Activated naive CD4-positive, alpha-beta T cell treated with anti-CD3 and anti-CD28 coated beads, Interleukin-2, amount 50 U/mL, for 24 hours (primary cell): Measurements from ENCODE around the gene SLC1A2.

Experiments
- H3K27ac Mint-ChIP-seq: one replicate; pipeline ENCODE4 v1.8.0; 2021; ENCODE audit warnings: mild to moderate bottlenecking, mixed read lengths
- H3K27me3 Mint-ChIP-seq: one replicate; pipeline ENCODE4 v1.8.0; 2021; ENCODE audit warnings: mixed read lengths
- H3K36me3 Mint-ChIP-seq: one replicate; pipeline ENCODE4 v1.8.0; 2021; ENCODE audit warnings: mixed read lengths
- H3K4me1 Mint-ChIP-seq: one replicate; pipeline ENCODE4 v1.8.0; 2021; ENCODE audit warnings: mixed read lengths
- H3K4me3 Mint-ChIP-seq: one replicate; pipeline ENCODE4 v1.8.0; 2021; ENCODE audit warnings: mild to moderate bottlenecking, mixed read lengths
- H3K9me3 Mint-ChIP-seq: one replicate; pipeline ENCODE4 v1.8.0; 2021; ENCODE audit warnings: mixed read lengths

Gene SLC1A2

GRCh38 chr11:35419184-35419829, at the start of gene SLC1A2:
Gene SLC1A2 (minus strand): TSS chr11:35419558. CDS start chr11:35418966, 592 bp downstream.
- peak within 1 kb of the TSS; percentile 62 for H3K27ac Mint-ChIP-seq
- no peaks in the 10 kb centered on the region for H3K36me3 Mint-ChIP-seq
- no peaks in the 10 kb centered on the region for H3K9me3 Mint-ChIP-seq
- peaks cover 16% of the 10 kb centered on the region for H3K4me1 Mint-ChIP-seq
- peaks cover 59% of the 10 kb centered on the region for H3K27me3 Mint-ChIP-seq
- H3K4me3 Mint-ChIP-seq, result peak within 1 kb of the TSS; percentile 81

DNA sequence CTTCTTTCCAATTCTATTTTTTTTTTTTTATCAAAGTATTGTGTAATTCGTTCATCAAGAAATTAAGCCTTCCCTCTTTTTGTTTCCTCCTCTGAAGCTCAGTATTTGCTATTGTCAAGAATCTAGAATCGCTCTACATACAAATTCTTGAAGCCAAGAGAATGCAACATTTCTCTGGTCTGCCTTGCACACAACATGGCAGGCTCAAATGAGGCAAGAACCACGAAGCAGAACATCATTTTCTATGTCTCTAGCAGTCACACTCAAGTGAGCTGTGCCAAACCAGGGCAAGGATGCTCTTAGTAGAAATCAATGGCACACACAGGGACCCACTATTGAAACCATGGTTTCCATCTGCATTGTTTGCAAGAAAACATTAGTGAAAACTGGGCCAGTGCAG, 46.7 kb upstream of the SLC1A2 start:
- Mint-ChIP-seq H3K27ac (no peak overlapping the region), H3K4me3 (no peak overlapping the region), H3K36me3 (no peaks in the 10 kb centered on the region), H3K9me3 (no peaks in the 10 kb centered on the region), H3K4me1 (no peaks in the 10 kb centered on the region), H3K27me3 (peaks cover 13% of the 10 kb centered on the region)

DNA sequence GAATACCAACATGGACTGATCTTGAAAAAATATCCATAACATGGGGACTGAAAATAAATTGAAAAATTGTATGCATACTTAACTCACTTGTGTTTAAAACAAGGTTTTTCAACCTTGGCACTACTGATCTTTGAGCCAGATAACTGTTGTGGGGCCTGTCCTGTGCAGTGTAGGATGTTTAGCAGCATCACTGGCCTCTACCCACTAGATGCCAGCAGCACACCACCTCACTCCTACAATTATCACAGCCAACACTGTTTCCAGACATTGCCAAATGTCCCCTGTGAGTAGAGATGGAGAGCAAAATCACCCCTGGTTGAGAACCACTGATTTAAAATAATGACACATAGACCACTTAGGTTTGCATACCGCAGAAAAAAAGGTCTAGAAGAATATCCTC, 45.0 kb upstream of the SLC1A2 start:
- no peak overlapping the region for H3K4me3 Mint-ChIP-seq
- H3K27ac Mint-ChIP-seq, result no peak overlapping the region
- H3K9me3 Mint-ChIP-seq, result no peaks in the 10 kb centered on the region
- no peaks in the 10 kb centered on the region for H3K4me1 Mint-ChIP-seq
- no peaks in the 10 kb centered on the region for H3K36me3 Mint-ChIP-seq
- H3K27me3 Mint-ChIP-seq, result peaks cover 13% of the 10 kb centered on the region

DNA sequence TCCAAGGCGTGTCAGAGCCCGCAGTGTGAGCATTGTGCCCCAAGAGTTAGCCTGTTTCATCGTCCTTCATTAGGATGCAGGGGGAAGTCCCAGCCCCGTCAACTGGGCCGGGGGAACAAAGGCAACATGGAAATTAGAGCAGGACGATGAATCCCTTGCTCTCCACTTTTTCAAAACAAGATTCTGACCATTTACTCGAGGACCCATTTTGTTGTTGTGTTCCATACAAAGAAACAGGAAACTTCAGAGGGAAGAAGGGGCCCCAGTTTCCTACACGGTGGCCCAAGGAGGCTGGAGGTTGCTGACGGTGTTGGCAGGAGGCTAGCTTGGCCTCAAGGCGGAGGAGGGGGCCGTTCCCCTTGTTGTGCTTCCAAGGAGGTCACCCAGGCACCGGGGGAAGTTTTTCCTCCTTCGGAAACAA, 44.0 kb upstream of the SLC1A2 start:
- Mint-ChIP-seq H3K9me3 (no peaks in the 10 kb centered on the region), H3K36me3 (no peaks in the 10 kb centered on the region), H3K4me1 (no peaks in the 10 kb centered on the region), H3K4me3 (no peak overlapping the region), H3K27me3 (peaks cover 15% of the 10 kb centered on the region), H3K27ac (no peak overlapping the region)

DNA sequence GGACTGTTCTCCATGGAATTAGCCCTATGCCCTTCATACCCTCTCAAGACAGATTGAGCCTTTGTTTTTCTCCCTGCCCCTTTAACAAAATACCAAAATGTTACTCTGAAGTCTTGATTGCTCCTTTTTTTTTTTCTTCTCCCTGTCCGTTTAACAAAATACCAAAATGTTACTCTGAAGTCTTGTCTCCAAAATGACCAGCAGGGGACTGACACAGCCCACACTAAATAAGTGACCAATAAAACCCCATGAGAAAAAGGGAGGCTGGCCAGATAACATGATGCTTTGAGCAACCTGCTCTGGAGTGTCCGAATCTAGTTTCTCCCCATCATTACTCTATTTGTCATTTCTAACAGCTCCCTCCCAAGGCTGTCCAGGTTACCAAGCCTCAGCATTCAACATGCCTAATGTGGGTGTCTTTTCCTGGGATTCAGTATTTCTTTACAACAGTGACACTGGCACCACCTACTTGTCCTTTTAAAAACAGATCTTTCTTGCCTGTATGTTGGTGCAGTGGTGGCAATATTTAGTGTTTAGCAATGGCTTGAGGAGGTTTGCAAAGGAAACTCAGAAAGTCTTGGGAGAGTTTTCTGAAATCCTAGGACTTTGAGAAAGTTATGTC, 42.7 kb upstream of the SLC1A2 start:
- Mint-ChIP-seq H3K4me1 (no peaks in the 10 kb centered on the region), H3K9me3 (no peaks in the 10 kb centered on the region), H3K36me3 (no peaks in the 10 kb centered on the region), H3K27me3 (peaks cover 15% of the 10 kb centered on the region), H3K4me3 (no peak overlapping the region), H3K27ac (no peak overlapping the region)

- Mint-ChIP-seq H3K4me3 (no peak overlapping the region), H3K27ac (no peak overlapping the region), H3K9me3 (no peaks in the 10 kb centered on the region), H3K4me1 (no peaks in the 10 kb centered on the region), H3K27me3 (peaks cover 13% of the 10 kb centered on the region), H3K36me3 (no peaks in the 10 kb centered on the region)
Measured at GRCh38 chr11:35459489-35459888, 40.1 kb upstream of the SLC1A2 start.

DNA sequence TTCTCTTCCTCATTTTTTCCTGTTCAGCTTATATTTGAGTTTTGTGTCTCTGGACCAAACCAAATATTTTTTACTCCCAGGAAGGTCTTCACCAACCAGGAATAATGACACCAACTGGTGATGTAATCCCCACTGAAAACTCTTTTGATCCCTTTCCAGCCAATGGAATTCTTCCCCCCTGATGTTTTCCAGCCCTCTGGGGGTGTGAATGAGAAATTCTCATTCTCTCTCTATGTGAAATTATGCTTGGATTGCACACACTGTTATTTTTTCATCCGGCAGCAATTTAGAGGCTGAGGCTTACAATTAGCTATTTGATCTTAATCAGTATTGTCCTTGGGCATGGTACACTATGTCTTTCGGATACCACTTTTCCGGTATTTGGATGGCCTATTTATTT, 39.5 kb upstream of the SLC1A2 start:
- H3K27ac Mint-ChIP-seq, result no peak overlapping the region
- H3K27me3 Mint-ChIP-seq, result peaks cover 13% of the 10 kb centered on the region
- H3K36me3 Mint-ChIP-seq, result no peaks in the 10 kb centered on the region

DNA sequence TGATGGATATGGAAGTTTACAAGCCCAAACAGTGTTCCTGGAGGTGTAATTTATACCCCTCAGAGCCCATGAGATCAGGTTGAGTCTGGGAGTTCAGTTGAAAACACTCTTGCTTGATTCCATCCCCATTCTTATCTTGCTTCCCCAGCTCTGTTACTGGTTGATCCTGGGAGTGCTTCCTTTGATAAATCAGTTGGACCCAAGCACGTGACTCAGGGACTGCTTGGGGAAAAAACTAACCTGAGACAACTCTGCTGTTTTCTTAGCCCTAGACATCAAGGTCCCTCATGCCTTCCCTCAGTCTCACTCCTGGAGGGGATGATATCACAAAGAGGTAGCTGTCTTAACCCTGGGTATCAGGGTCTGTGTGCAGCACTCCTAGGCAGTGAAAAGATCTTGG, 35.0 kb upstream of the SLC1A2 start:
- Mint-ChIP-seq H3K4me3 (no peak overlapping the region), H3K4me1 (no peaks in the 10 kb centered on the region)

More for the DNA sequence above, 39.5 kb upstream of the SLC1A2 start:
- H3K9me3 Mint-ChIP-seq, result no peaks in the 10 kb centered on the region
- H3K4me1 Mint-ChIP-seq, result no peaks in the 10 kb centered on the region
- H3K4me3 Mint-ChIP-seq, result no peak overlapping the region

DNA sequence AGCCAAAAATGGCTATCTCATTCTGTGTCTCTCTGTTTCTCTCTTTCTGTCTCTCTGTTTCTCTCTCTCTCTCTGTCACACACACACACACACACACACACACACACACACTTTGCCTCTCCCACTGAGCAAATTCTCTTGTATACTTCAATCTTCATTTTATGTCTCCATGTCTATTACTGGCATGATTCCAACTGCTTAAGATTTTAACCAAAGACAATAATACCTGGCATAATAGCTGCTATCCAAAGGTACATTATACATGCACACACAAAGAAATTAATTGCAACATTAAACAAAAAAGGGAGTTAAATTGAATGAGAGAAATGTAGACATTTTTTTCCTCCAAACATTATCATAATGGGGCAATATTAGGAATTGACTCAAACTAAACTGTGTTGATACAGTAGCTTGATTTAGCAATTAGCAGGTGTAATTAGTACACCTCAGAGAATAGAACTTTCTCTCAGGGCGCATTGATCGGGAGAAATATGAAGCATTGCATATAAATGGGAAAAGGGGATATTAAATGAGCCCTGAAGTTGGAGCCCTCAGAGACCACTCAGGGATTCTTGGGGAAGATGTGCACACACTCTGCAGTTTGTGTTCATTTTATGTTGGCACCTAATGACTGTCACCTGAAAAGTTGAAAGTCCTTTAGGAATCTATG, 17.4 kb upstream of the SLC1A2 start:
- no peak overlapping the region for H3K4me3 Mint-ChIP-seq
- no peaks in the 10 kb centered on the region for H3K9me3 Mint-ChIP-seq
- no peaks in the 10 kb centered on the region for H3K4me1 Mint-ChIP-seq
- H3K36me3 Mint-ChIP-seq, result no peaks in the 10 kb centered on the region
- H3K27me3 Mint-ChIP-seq, result peaks cover 21% of the 10 kb centered on the region
- H3K27ac Mint-ChIP-seq, result no peak overlapping the region

More for the DNA sequence above, 35.0 kb upstream of the SLC1A2 start:
- peaks cover 18% of the 10 kb centered on the region for H3K27me3 Mint-ChIP-seq
- peaks cover 3% of the 10 kb centered on the region for H3K36me3 Mint-ChIP-seq
- H3K9me3 Mint-ChIP-seq, result no peaks in the 10 kb centered on the region
- no peak overlapping the region for H3K27ac Mint-ChIP-seq

DNA sequence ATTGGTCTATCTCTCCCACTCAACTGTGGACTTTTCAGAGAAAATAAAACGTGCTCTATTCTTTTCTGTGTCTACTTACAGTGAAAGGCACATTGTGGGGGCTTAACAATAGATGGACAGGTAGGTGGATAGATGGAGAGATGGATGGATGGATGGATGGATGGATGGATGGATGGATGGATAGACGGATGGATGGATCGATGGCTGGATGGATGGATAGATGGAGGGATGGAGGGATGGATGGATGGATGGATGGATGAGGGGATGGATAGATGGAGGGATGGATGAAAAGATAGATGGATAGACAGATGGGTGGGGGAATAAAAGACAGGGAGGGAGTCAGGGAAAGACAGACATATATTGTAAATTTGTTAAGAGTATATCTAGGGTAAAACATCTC, 14.2 kb upstream of the SLC1A2 start:
- H3K27me3 Mint-ChIP-seq, result peaks cover 15% of the 10 kb centered on the region
- H3K27ac Mint-ChIP-seq, result no peak overlapping the region
- no peaks in the 10 kb centered on the region for H3K9me3 Mint-ChIP-seq
- no peaks in the 10 kb centered on the region for H3K4me1 Mint-ChIP-seq
- no peaks in the 10 kb centered on the region for H3K36me3 Mint-ChIP-seq
- H3K4me3 Mint-ChIP-seq, result no peak overlapping the region

- Mint-ChIP-seq H3K27me3 (peaks cover 15% of the 10 kb centered on the region), H3K4me1 (no peaks in the 10 kb centered on the region), H3K4me3 (no peak overlapping the region)
Measured at GRCh38 chr11:35432464-35432863, 13.1 kb upstream of the SLC1A2 start.

GRCh38 chr11:35427071-35427470, 7.7 kb upstream of the SLC1A2 start:
- H3K27ac Mint-ChIP-seq, result no peak overlapping the region
- no peak overlapping the region for H3K4me3 Mint-ChIP-seq
- H3K27me3 Mint-ChIP-seq, result peaks cover 35% of the 10 kb centered on the region

More at GRCh38 chr11:35432464-35432863, 13.1 kb upstream of the SLC1A2 start:
- Mint-ChIP-seq H3K36me3 (no peaks in the 10 kb centered on the region), H3K9me3 (no peaks in the 10 kb centered on the region), H3K27ac (no peak overlapping the region)

GRCh38 chr11:35426351-35426750, 7.0 kb upstream of the SLC1A2 start:
- H3K27me3 Mint-ChIP-seq, result peaks cover 41% of the 10 kb centered on the region
- no peaks in the 10 kb centered on the region for H3K9me3 Mint-ChIP-seq
- no peaks in the 10 kb centered on the region for H3K4me1 Mint-ChIP-seq
- H3K36me3 Mint-ChIP-seq, result no peaks in the 10 kb centered on the region
- no peak overlapping the region for H3K4me3 Mint-ChIP-seq
- no peak overlapping the region for H3K27ac Mint-ChIP-seq

More at GRCh38 chr11:35427071-35427470, 7.7 kb upstream of the SLC1A2 start:
- Mint-ChIP-seq H3K9me3 (no peaks in the 10 kb centered on the region), H3K36me3 (no peaks in the 10 kb centered on the region), H3K4me1 (no peaks in the 10 kb centered on the region)

DNA sequence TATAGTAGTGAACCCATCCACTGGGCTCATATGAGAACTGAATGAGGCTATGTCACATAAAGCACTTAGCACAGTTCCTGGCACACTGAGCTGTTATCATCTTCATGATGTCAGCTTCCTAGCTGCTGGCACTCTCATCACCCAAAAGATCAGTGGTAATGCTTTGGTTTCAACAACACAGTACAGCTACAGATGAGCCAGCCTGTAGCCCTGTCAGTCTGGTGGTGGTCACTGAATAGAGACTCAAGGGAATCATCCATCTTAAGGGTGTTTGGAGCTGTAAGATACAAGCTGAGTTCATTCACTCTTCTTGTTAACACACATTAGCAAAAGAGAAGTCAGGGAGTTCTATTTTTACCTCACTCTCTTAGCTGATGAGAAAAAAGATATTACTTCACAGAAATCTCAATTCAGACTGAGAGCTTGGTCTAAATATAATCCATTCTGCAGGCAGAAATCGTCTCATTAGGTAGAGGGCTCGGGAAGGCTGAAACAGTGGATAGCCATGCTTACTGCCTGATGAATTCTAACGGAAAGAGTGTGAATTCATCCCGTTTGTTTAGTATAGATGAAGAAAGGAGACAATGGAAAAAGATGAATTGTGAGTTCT, 6.3 kb upstream of the SLC1A2 start:
- H3K4me3 Mint-ChIP-seq, result no peak overlapping the region
- H3K27me3 Mint-ChIP-seq, result peaks cover 48% of the 10 kb centered on the region
- no peaks in the 10 kb centered on the region for H3K9me3 Mint-ChIP-seq
- H3K27ac Mint-ChIP-seq, result no peak overlapping the region
- no peaks in the 10 kb centered on the region for H3K36me3 Mint-ChIP-seq
- peaks cover 6% of the 10 kb centered on the region for H3K4me1 Mint-ChIP-seq

DNA sequence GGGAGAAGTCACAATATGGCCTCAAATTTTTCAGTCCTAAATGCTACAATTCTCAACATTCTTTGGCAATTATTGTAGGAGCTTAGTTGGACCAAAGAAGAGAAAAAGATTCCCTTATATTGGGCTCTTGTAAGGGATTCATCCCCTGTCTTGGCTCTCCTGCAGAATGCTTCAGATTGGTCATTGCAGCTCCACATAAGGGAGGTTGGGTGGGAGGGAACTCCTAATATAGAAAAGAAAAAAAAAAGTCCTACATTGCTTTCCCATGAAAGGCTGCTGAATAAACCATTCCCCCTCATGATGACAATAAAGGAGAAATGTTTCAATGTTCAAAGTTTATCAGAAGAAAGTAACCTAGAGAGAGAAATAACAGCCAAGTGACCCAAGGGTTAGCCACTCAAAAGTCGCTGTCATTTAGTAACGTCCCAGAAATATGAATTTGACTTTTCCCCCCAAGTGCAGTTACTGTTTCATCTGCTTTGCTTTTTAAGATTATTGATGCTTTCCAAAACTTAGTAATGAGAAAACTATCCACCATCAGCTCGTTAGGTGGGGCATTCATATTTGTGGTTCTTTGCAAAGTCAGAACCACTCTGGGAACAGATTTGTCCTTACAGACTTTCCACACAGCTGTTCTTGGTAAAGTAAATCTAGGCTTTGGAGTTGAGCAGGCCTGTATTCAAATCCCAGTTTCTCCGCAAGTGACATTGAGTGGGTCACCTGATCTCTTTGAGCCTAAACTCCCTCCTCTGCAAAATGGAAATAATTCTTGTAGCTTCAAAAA, 5.0 kb upstream of the SLC1A2 start:
- H3K36me3 Mint-ChIP-seq, result no peaks in the 10 kb centered on the region
- H3K4me3 Mint-ChIP-seq, result no peak overlapping the region
- no peaks in the 10 kb centered on the region for H3K9me3 Mint-ChIP-seq
- H3K27me3 Mint-ChIP-seq, result peaks cover 50% of the 10 kb centered on the region
- H3K27ac Mint-ChIP-seq, result no peak overlapping the region
- peaks cover 11% of the 10 kb centered on the region for H3K4me1 Mint-ChIP-seq
